HepG2 (cell line): Measurements from ENCODE around the gene LENG1. TPM values are rescaled to one million over a fixed set of nuclear protein-coding genes. Genes with fewer than 3 reads are reported as not detected.

Experiments
- CHCHD3 ChIP-seq: sonication (generic); formaldehyde crosslinking; IDR thresholded peaks from 2 replicates; pipeline ENCODE4 v1.8.0; 2022; ENCODE audit warnings: mild to moderate bottlenecking, missing genetic modification reagents, moderate library complexity
- EED ChIP-seq: sonication (generic); formaldehyde crosslinking; IDR thresholded peaks from 2 replicates; pipeline ENCODE4 v1.5.0; 2020; ENCODE audit warnings: mild to moderate bottlenecking, missing genetic modification reagents
- ELF1 ChIP-seq: sonication (generic); formaldehyde crosslinking; IDR thresholded peaks from 2 replicates; pipeline ENCODE4 v1.4.0; 2020; ENCODE audit warnings: missing genetic modification reagents
- GABPB1 ChIP-seq: IDR thresholded peaks from 2 replicates; pipeline ENCODE4 v1.6.1; 2016; ENCODE audit warnings: mild to moderate bottlenecking, missing genetic modification reagents, moderate library complexity, missing compliant biosample characterization
- KLF15 ChIP-seq: sonication (generic); formaldehyde crosslinking; IDR thresholded peaks from 2 replicates; pipeline ENCODE4 v1.8.1; 2023; ENCODE audit warnings: borderline replicate concordance, mild to moderate bottlenecking, inconsistent platforms, missing genetic modification reagents, mixed read lengths
- MED13 ChIP-seq: sonication (generic); formaldehyde crosslinking; IDR thresholded peaks from 2 replicates; pipeline ENCODE4 v1.5.0; 2020; ENCODE audit warnings: missing genetic modification reagents
- MIER3 ChIP-seq: IDR thresholded peaks from 2 replicates; pipeline ENCODE4 v1.6.1; 2016; ENCODE audit warnings: missing compliant biosample characterization, borderline replicate concordance
- MXD1 ChIP-seq: sonication (generic); formaldehyde crosslinking; IDR thresholded peaks from 2 replicates; pipeline ENCODE4 v1.4.0; 2020; ENCODE audit warnings: mild to moderate bottlenecking, missing genetic modification reagents
- PRDM4 ChIP-seq: sonication (generic); formaldehyde crosslinking; IDR thresholded peaks from 2 replicates; pipeline ENCODE4 v1.9.0; 2021; ENCODE audit warnings: missing genetic modification reagents, borderline replicate concordance
- SOX13 ChIP-seq, 3 experiments: fragments of 450-650 bp in 1 of 3; sonication (generic) in 1 of 3; formaldehyde crosslinking in 1 of 3; IDR thresholded peaks in 2 of 3; conservative IDR thresholded peaks in 1 of 3; 2 replicates each; pipeline versions ENCODE4 v1.5.0 to v1.6.1; 2016 to 2020; ENCODE audit warnings: antibody characterized with exemption in 1 of 3, mild to moderate bottlenecking in 1 of 3, missing compliant biosample characterization in 1 of 3, missing genetic modification reagents in 1 of 3, moderate library complexity in 1 of 3
- SOX6 ChIP-seq, 2 experiments: fragments of 450-650 bp in 1 of 2; sonication (generic) in 1 of 2; formaldehyde crosslinking in 1 of 2; IDR thresholded peaks; 2 replicates each; pipeline versions ENCODE4 v1.4.0 to v1.6.1; 2017 to 2020; ENCODE audit warnings: antibody characterized with exemption in 1 of 2, mild to moderate bottlenecking in 1 of 2, missing genetic modification reagents in 1 of 2
- SRF ChIP-seq: IDR thresholded peaks from 2 replicates; pipeline ENCODE4 v1.6.1; 2011; ENCODE audit warnings: mild to moderate bottlenecking, low read depth, low read length, moderate library complexity
- ZNF230 ChIP-seq: sonication (generic); formaldehyde crosslinking; IDR thresholded peaks from 2 replicates; pipeline ENCODE4 v1.4.0; 2020; ENCODE audit warnings: mild to moderate bottlenecking, missing genetic modification reagents
- ZNF24 ChIP-seq: fragments of 450-650 bp; IDR thresholded peaks from 2 replicates; pipeline ENCODE4 v1.6.1; 2017; ENCODE audit warnings: antibody characterized with exemption, mild to moderate bottlenecking
- ZNF3 ChIP-seq: IDR thresholded peaks from 2 replicates; pipeline ENCODE4 v1.7.0; 2017; ENCODE audit warnings: inconsistent platforms
- ZNF333 ChIP-seq: sonication (generic); formaldehyde crosslinking; IDR thresholded peaks from 2 replicates; pipeline ENCODE4 v1.4.0; 2020; ENCODE audit warnings: mild to moderate bottlenecking, missing genetic modification reagents, borderline replicate concordance
- ZNF549 ChIP-seq: sonication (generic); formaldehyde crosslinking; IDR thresholded peaks from 2 replicates; pipeline ENCODE4 v1.5.0; 2020; ENCODE audit warnings: missing genetic modification reagents
- ZNF839 ChIP-seq: sonication (generic); formaldehyde crosslinking; IDR thresholded peaks from 2 replicates; pipeline ENCODE4 v1.4.0; 2020; ENCODE audit warnings: missing genetic modification reagents, mild to moderate bottlenecking, borderline replicate concordance
- ZSCAN25 ChIP-seq: sonication (generic); formaldehyde crosslinking; IDR thresholded peaks from 2 replicates; pipeline ENCODE4 v1.8.0; 2022; ENCODE audit warnings: mild to moderate bottlenecking, missing genetic modification reagents
- ZUFSP ChIP-seq: sonication (generic); formaldehyde crosslinking; IDR thresholded peaks from 2 replicates; pipeline ENCODE4 v1.9.0; 2021; ENCODE audit warnings: missing genetic modification reagents, mild to moderate bottlenecking, borderline replicate concordance
- polyA plus RNA-seq, 8 experiments: library from polyadenylated mRNA; depleted of rRNA in 3 of 8; stranded (reverse) in 7 of 8; unstranded in 1 of 8; fragments of >200 nt; fragmentation: Illumina TruSeq in 4 of 8; extraction: Trizol in 4 of 8; gene quantifications; 2 replicates each; pipeline versions ENCODE4 v1.2.1 to v1.2.3, GENCODE V29; 2011 to 2016; ENCODE audit warnings: low read depth in 4 of 8, missing spikeins in 1 of 8, mixed read lengths in 1 of 8; ENCODE audit not compliant: insufficient read depth in 1 of 8
- total RNA-seq, 5 experiments: library from RNA; depleted of rRNA; stranded (reverse); fragments of >200 nt; fragmentation: Illumina TruSeq; extraction: Trizol; gene quantifications; 2 replicates each; pipeline ENCODE4 v1.2.3, GENCODE V29; 2016; ENCODE audit warnings: low read depth in 1 of 5
- TF ChIP-seq, protein P1 (sequence below): sonication (generic); formaldehyde crosslinking; IDR thresholded peaks from 2 replicates; pipeline ENCODE4 v1.8.0; 2022; ENCODE audit warnings: mild to moderate bottlenecking, missing genetic modification reagents, moderate library complexity
- TF ChIP-seq, protein P2 (sequence below): sonication (generic); formaldehyde crosslinking; IDR thresholded peaks from 2 replicates; pipeline ENCODE4 v1.8.1; 2023; ENCODE audit warnings: mild to moderate bottlenecking, moderate library complexity, missing genetic modification reagents

LENG1 gene
- total and polyA plus RNA-seq, 2 of the 13 experiments (the other 11 are each of a cell fraction or from before 2014, with no cell fraction given), result 1.8 to 3.8 TPM

- TF ChIP-seq SOX6 (IDR thresholded peaks at IDR 0.05), result no peak
- TF ChIP-seq SOX6 (CRISPR knock-in tag; IDR thresholded peaks at IDR 0.05), result no peak
- TF ChIP-seq ZSCAN25 (CRISPR knock-in tag), result no peak
- no peak for TF ChIP-seq ZNF24
- TF ChIP-seq MIER3 (CRISPR knock-in tag), result no peak
- no peak for TF ChIP-seq SOX13 (IDR thresholded peaks at IDR 0.05)
- peak in 1 of 2 experiments; percentile 24; a peak in 1 of 4 replicates for TF ChIP-seq SOX13 (CRISPR knock-in tag; conservative IDR thresholded peaks at IDR 0.05 in 1 of 2, IDR thresholded peaks at IDR 0.05 in 1 of 2)
- TF ChIP-seq ZNF230, result no peak
- TF ChIP-seq PRDM4, result no peak
- TF ChIP-seq ZUFSP, result no peak
- TF ChIP-seq ZNF549 (CRISPR knock-in tag), result no peak
- TF ChIP-seq ZNF839, result no peak
- TF ChIP-seq SRF, result no peak
- TF ChIP-seq ZNF3, result no peak
- TF ChIP-seq, protein P1, sequence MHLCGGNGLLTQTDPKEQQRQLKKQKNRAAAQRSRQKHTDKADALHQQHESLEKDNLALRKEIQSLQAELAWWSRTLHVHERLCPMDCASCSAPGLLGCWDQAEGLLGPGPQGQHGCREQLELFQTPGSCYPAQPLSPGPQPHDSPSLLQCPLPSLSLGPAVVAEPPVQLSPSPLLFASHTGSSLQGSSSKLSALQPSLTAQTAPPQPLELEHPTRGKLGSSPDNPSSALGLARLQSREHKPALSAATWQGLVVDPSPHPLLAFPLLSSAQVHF (CRISPR knock-in tag), result no peak
- TF ChIP-seq ELF1 (CRISPR knock-in tag), result no peak; the same call in 1 of the 2 replicates
- TF ChIP-seq MXD1 (CRISPR knock-in tag), result 0 out of 2 replicates have a peak, but pooled peaks have one; percentile 29
- no peak for TF ChIP-seq CHCHD3 (CRISPR knock-in tag)
- no peak for TF ChIP-seq GABPB1 (CRISPR knock-in tag)
- no peak for TF ChIP-seq MED13
- TF ChIP-seq ZNF333 (CRISPR knock-in tag), result no peak
- TF ChIP-seq, protein P2, sequence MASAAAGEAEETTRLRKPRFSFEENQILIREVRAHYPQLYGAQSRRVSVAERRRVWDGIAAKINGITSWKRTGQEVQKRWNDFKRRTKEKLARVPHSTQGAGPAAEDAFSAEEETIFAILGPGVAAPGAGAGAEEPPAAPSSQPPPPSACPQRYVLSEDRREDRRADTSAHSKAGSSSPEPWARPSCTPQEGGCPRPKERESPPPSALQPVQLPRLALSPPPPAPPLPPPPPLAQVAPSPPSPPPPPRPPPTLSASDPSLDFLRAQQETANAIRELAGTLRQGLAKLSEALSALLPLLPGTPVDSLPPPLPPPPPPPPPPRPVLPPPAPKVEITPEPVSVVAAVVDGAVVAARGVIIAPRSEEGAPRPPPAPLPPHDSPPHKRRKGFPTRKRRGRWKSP (CRISPR knock-in tag), result no peak
- no peak for TF ChIP-seq KLF15 (CRISPR knock-in tag)
- TF ChIP-seq EED (CRISPR knock-in tag), result no peak
Measured at GRCh38 chr19:54203151-54203611, 43.7 kb upstream of the LENG1 start (continued).
